GM21529 (cell line): ENCODE data around the gene SPOCK1.

Source experiments
- ATAC-seq: cut with Tn5 transposase; IDR thresholded peaks from one replicate; pipeline ENCODE4 v1.9.1; 2021; ENCODE audit not compliant: unreplicated experiment

SPOCK1 gene

GRCh38 chr5:137366526-137366925 is 132.6 kb downstream of the SPOCK1 start:
- no peak for ATAC-seq

GRCh38 chr5:137365126-137365865 is 133.8 kb downstream of the SPOCK1 start:
- ATAC-seq: no peak

- no peak for ATAC-seq
Measured at GRCh38 chr5:137361280-137361679, 137.8 kb downstream of the SPOCK1 start.

DNA sequence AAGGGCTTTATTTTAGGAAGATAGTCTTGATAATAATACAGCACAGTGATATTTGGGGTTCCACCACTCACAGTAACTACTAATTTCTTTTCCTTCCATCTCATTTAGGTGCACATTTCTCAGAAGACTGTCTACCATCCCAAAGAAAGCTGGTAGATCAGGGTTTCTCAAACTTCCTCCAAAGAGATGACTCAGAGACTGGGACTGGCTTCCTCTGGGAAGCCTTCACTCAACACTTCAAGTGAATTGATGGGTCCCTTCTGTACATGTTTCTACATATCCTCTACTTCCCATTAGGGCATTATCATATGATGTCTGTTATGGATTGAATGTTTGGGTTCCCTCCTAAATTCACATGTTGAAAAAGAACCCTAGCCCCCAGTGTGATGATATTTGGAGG is 138.5 kb downstream of the SPOCK1 start:
- ATAC-seq: no peak

DNA sequence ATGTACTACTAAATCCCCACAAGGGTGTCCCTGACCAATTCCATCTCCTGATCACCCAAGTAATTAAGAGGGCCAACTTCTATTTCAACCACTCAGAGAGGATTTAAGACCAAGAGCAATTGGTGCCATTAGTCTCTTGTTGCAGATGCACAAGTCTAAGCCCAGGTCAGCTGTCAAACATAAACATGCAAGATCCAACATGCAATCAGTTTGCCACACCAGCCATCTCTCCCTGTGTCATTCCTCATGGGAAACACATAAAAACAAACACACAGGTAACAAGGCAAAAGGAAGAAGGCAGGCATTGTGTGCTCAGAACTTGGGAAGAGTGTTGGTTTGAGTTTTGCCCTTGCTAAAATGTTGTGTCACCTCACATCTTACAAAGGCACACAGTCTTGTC is 139.2 kb downstream of the SPOCK1 start:
- ATAC-seq: no peak

- no peak for ATAC-seq
Measured at GRCh38 chr5:137357436-137357835, 141.7 kb downstream of the SPOCK1 start.

GRCh38 chr5:137356127-137356526 is 143.0 kb downstream of the SPOCK1 start:
- ATAC-seq: no peak

- ATAC-seq: no peak
Measured at GRCh38 chr5:137355708-137356107, 143.4 kb downstream of the SPOCK1 start.

DNA sequence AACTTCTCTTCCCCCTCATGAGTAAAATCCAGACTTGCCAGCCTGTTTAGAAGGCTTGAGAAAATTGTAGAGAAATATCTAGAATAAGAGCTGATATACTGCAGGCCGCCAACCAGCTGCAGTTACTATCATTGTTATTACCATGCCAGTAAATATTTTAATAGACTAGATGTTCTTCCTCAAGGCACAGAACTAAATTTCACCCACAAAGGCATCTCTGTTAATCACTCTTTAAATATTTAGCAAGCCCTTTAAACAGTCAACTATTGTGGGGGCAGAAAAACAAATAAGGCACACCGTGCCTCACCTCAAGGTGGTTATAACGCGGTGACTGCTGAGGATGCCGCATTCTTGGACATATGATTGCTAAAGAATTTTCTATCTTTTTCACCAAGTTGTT is 147.0 kb downstream of the SPOCK1 start:
- no peak for ATAC-seq

DNA sequence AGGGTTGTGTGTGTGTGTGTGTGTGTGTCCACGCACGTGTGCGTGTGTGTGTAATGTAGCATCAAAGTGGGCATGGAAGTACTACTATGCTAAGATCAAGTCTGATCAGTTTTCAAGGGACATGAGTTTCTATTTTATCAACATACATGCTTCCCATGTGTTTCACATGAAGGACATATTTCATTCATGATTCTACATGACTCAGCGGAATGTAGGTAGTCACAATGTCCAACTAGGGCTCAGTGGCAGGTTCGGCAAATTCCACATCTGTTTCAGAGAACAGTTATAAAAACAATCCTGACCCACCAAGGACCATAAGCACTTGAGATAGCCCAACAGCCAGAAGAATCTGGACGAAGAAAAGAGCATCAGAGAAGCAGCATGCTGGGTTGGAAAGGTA is 148.3 kb downstream of the SPOCK1 start:
- no peak for ATAC-seq

- no peak for ATAC-seq
Measured at GRCh38 chr5:137348759-137349158, 150.4 kb downstream of the SPOCK1 start.

DNA sequence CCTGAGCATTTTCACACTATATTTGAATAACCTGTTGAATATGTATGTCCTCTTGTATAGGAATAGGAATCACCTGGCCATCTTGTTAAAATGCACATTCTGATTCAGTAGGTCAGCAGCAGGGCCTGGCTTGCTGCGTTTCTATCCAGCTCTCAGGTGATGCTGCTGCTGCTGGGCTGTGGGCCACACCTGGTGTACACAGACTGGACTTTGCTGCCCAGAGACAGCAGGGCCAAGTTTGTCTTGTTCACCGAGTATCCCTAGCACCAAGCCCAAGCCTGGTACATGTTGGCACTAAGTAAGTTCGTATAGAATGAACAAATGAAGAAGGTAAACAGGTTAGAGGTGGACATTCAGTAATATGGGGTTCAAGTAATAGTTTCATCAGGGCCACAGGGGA is 151.3 kb downstream of the SPOCK1 start:
- ATAC-seq: no peak

DNA sequence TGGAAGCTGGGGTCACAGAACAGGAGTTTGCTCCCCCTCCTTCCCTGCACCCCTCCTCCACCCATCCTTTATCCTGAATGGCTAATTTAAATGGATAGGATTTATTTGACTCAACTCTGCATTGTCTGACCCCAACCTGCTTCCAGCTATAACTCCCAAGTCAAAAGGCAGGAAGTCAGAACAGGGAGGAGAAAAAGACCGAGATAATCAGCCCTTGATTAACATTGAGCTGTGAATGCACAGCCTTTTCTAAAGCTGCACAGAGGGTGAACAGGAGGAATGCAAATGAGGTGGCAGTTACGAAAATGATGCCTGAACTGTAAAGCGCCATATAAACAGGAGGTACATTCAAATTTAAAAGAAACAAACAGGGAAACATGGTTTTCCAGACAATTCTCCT is 152.8 kb downstream of the SPOCK1 start:
- no peak for ATAC-seq

GRCh38 chr5:137345396-137345795 is 153.7 kb downstream of the SPOCK1 start:
- ATAC-seq: no peak

DNA sequence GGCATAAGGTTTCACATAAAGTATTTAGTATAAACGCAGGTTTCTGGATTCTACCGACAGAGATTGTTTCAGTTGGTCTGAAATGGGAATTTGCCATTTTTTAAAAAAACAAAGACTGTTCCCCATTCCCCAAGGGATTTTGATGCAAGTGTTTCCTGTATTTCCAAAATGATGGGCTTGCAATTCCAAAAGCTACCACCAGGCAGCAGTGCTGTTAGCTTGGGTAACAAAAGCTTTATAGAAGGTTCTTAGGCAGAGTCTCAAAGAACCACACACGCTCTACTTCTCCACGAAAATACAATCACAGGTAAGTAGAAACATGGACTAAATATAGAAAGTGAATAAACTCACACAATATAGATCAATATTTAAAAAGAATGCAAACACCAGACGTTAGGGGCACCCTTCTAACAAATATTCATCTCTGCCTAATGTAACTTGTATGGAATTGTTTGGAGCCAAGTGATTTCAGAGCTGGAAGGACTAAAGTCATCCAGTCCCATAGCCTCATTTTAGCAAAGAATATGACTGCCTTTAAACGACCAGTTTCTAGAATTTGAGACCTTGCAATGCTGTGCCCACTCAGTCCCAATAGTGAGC is 154.3 kb downstream of the SPOCK1 start:
- ATAC-seq: no peak

DNA sequence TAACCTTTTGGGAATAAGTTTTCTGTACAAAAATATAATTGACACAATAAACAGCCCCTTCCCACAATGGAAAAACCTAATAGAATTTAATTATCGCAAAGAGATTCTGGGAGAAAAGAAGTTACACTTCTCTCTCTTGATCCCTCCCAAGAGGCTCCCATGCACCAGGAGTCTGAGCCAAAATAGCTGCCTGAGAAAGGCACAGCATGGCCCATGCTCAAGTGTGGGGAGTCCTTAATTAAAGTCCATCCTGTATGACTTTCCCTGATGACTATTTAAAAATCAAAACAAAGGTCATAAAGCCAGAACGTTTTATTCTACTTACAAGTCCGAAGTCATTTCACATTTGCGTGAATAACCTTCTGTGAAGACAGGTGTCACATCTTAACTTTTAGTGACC is 155.1 kb downstream of the SPOCK1 start:
- ATAC-seq: no peak

- no peak for ATAC-seq
Measured at GRCh38 chr5:137342764-137343163, 156.4 kb downstream of the SPOCK1 start.

GRCh38 chr5:137341831-137342230 is 157.3 kb downstream of the SPOCK1 start:
- ATAC-seq: no peak

GRCh38 chr5:137340881-137341280 is 158.2 kb downstream of the SPOCK1 start:
- ATAC-seq: no peak

DNA sequence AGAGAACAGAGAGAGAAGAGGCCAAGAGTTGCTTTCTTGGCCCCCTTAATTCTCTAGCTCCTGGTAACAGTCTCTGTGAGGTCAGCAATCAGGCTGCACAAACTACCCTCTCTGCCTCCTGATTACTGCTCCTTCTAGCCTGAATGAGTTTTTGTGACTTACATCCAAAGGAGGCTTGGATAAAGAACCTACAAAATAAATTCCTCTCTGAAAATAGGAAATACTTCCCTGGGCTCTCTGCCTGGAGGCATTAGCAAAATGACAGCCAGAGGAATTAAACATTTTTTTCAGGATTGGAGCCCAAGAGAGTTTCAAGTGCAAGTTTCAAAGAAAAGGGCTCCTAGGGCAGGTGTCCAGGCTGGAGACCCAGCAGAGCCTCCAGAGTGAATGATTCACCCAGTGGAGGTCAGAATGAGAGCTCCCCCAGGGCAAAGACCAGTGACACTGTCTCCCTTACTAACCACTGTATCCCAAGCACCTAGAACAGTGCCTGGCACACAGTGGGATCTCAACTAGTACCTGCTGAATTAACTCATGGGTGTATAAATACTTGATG is 162.5 kb downstream of the SPOCK1 start:
- no peak for ATAC-seq

- ATAC-seq: no peak
Measured at GRCh38 chr5:137336161-137336560, 163.0 kb downstream of the SPOCK1 start.

DNA sequence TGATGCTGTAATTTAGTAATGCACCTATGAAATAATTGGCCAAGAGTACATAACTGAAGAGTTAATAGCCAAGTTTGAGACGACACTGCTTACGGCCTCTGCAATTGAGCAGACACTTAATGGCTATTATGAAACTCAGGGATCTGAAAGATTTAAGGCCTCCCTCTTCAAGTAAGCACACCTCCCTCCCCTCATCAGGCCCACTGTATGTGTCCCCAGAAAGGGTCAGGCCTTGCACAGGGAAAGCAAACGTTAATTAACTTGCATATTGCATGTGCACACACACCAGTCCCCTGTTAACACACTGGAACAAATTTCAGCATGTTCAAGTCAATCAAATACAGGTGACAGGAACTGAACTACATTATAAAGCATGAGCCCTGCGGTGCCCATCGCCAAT is 163.6 kb downstream of the SPOCK1 start:
- no peak for ATAC-seq

GRCh38 chr5:137333928-137334327 is 165.2 kb downstream of the SPOCK1 start:
- ATAC-seq: no peak
